C4-2B (cell line): ENCODE measurements around the gene ZDHHC3.
A peak's percentile ranks its signal among the peaks of the same experiment; 100 is the strongest.

Source experiments
- H3K27ac ChIP-seq: fragments of 450-650 bp; 2 replicates; pipeline ENCODE4 v1.5.1; 2017
- ZFX ChIP-seq: fragments of 450-650 bp; IDR thresholded peaks from 2 replicates; pipeline ENCODE4 v1.6.1; 2017
- TF ChIP-seq, protein P1 (sequence below): fragments of 450-650 bp; conservative IDR thresholded peaks from 2 replicates; pipeline ENCODE4 v1.5.1; 2017; ENCODE audit warnings: mild to moderate bottlenecking

Gene ZDHHC3

GRCh38 chr3:44996556-44996969, 20.6 kb upstream of the ZDHHC3 start:
- TF ChIP-seq, protein P1, sequence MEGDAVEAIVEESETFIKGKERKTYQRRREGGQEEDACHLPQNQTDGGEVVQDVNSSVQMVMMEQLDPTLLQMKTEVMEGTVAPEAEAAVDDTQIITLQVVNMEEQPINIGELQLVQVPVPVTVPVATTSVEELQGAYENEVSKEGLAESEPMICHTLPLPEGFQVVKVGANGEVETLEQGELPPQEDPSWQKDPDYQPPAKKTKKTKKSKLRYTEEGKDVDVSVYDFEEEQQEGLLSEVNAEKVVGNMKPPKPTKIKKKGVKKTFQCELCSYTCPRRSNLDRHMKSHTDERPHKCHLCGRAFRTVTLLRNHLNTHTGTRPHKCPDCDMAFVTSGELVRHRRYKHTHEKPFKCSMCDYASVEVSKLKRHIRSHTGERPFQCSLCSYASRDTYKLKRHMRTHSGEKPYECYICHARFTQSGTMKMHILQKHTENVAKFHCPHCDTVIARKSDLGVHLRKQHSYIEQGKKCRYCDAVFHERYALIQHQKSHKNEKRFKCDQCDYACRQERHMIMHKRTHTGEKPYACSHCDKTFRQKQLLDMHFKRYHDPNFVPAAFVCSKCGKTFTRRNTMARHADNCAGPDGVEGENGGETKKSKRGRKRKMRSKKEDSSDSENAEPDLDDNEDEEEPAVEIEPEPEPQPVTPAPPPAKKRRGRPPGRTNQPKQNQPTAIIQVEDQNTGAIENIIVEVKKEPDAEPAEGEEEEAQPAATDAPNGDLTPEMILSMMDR: no peak
- no peak for TF ChIP-seq ZFX

DNA sequence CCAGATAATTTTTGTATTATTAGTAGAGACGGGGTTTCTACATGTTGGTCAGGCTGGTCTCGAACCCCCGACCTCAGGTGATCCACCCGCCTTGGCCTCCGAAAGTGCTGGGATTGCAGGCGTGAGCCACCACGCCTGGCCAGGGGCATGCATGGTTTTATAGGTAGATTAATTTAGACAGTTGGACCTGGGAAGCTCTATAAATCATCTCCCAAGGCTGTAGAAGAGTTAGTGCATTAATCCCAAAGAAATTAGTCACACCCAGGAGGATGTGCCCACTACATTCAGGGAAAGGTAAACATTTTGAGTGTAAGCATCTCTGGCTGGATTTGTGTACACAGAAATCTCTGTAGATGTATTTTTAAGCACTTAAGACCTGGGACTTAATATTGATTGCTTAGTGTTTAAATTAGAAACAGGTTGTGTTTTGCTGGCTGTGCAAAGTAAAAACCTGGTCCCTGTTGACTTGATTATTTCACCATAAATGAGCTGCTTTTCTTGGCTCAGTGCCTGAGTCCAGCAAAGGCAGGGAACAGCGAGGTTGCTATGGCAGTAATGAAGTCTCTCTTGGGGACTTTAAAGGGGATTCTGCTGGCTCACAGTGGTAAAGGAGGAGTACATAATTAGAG, 19.3 kb upstream of the ZDHHC3 start:
- H3K27ac ChIP-seq: no peak overlapping the region

More at GRCh38 chr3:44996556-44996969, 20.6 kb upstream of the ZDHHC3 start:
- H3K27ac ChIP-seq: no peak overlapping the region

DNA sequence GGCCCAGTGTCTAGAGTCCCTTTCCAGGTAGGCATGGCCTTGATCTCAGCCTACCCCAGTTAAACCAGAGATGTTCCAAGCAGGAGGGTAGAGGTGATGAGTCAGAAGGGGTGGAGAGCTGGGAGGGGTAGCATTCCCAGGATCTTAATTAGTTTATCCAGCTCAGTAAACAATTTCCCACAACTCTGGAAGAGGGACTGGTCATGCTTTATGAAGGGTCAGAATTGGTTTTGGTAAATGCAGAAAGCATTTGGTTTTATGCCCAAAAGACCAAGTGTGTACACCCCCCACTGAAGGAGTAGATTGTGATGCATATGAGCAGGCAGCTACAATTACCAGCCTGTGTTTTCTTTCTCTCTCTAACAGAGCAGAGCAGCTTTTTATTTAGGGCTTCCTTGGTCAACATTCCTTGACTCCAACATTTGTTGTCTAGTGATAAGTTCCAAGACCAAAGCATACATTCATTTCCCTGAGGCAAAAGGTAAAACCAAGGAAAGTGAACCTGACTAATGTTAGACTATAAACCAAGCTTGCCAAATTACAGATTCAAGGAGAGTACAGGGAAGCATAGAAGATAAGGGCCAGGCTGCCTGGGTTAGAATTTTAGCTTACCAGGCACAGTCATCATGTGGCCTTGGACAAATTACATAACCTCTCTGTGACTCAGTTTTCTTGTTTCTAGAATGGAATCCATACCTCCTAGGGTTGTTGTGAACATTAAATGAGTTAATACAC, 17.7 kb upstream of the ZDHHC3 start:
- TF ChIP-seq, protein P1: no peak
- TF ChIP-seq ZFX: no peak
- H3K27ac ChIP-seq: no peak overlapping the region

More for the DNA sequence above, 19.3 kb upstream of the ZDHHC3 start:
- TF ChIP-seq ZFX: no peak
- TF ChIP-seq, protein P1: no peak

DNA sequence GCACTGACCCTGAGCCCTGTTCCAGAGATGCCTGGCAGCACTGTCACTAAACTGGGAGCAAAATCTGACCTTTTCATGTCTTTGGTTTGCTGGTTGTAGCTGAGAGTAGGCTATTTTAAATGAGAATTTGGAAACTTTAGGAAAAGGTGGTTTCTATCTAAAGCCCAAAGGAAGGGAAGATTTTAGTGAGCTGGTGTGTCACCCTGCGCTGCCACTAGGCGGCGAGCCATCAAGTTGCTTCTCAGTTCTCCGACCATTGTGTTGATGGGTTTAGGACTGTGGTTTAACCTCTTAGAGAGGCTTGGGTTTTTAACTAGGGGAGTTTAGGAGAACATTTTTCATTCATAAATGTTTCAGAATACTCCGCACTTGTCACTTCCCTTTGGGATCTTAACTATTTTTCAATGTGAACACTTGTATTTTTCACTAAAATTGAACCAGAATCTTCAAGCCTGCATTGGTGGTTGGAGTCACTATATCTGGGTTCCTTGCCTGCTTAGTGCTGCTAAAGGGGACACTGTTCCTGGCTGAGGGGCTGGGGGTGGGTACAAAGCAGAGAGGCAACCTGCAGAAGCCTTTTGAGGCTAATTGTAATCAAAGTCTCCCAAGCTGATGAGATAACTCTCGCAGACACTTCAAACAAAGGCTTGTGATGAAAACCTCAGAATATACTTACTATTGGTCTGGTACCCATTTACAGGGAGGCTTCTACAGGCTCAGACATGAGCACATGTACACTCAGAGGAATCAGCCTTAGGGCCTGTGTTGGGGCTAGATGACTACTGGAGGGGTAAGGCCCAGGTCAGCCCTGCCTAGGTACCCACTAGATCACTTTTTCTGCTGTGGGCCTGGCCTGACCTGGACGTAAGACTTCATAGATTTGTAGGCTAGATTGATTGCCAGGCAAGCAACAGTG, 16.8 kb upstream of the ZDHHC3 start:
- TF ChIP-seq ZFX: no peak
- TF ChIP-seq, protein P1: peak; percentile 74
- H3K27ac ChIP-seq: no peak overlapping the region

GRCh38 chr3:44991326-44991725, 15.4 kb upstream of the ZDHHC3 start:
- H3K27ac ChIP-seq: no peak overlapping the region
- TF ChIP-seq, protein P1: no peak
- TF ChIP-seq ZFX: no peak

DNA sequence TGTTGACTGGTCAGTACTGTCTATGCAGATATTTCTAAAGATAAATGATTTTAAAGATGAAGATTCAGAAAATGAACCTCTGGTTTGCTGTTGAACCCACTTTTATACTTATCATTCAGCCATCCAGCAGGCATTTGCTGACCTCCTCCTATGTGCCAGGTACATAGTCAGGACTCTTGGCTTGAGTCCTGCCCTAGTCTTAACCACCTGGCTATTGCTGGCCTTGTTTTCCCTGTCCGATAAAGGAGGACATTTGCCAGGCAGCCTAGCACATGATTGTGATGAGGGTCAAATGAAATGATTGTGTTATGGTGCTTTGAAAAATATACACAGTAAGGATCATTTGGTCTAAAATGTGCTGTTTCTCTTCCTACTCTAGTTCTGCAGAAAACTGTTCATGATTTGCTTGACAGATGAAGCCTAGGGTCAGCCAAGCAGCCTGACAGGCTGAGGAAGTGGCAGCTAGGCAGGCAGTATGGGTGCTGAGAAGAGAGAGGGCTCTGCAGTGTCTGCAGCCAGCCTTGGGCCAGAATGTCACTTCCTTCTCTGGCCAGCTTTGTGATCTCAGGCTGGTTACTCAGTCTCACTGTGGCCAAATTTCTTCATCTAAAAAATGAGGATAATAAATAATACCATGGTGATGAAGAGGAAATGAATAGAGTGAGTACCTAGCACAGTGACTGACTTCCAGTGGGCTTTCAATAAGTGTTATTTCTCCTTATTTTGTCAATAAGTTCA, 13.8 kb upstream of the ZDHHC3 start:
- H3K27ac ChIP-seq: no peak overlapping the region
- TF ChIP-seq, protein P1: no peak
- no peak for TF ChIP-seq ZFX
